HG03045 (cell line): ENCODE results near the gene ACVR1B.

Source experiments
- ATAC-seq: cut with Tn5 transposase; IDR thresholded peaks from one replicate; pipeline ENCODE4 v1.9.1; 2021; ENCODE audit warnings: mild to moderate bottlenecking, moderate library complexity; ENCODE audit not compliant: unreplicated experiment

ACVR1B gene

DNA sequence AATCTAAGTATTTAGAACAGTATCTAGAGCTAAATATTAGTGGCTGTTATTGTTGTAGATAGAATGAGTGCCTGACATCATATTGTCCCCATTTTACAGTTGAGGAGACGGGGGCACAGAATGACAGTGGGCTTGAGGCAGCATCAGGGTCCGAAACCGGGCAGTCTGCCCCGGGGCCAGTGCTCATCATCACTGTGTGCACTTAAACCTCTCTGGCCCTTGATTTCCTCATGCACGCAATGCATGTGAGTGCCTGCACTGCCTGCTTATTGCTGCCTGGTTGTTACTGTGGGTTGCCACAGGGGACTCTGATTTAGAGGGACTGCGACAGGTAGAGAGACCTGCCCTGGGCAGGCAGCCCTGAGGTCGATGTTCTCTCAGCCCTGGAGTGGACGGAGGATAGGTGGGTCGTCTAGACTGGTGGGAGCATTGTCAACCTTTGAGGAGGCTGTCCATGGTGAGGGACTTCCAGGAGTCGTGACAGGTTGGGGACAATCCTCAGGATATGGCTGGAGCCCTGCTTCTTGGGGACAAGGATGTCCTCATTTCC lies 34.4 kb upstream of the ACVR1B start:
- no peak for ATAC-seq

GRCh38 chr12:51917746-51918453 lies 33.6 kb upstream of the ACVR1B start:
- no peak for ATAC-seq

- ATAC-seq, result no peak
Observed at GRCh38 chr12:51920046-51920445, 31.5 kb upstream of the ACVR1B start.

GRCh38 chr12:51921017-51921725 lies 30.3 kb upstream of the ACVR1B start:
- no peak for ATAC-seq

GRCh38 chr12:51922146-51922545 lies 29.4 kb upstream of the ACVR1B start:
- ATAC-seq, result no peak

- no peak for ATAC-seq
Observed at GRCh38 chr12:51922762-51923505, 28.6 kb upstream of the ACVR1B start.

GRCh38 chr12:51923506-51924365 lies 27.8 kb upstream of the ACVR1B start:
- no peak for ATAC-seq

DNA sequence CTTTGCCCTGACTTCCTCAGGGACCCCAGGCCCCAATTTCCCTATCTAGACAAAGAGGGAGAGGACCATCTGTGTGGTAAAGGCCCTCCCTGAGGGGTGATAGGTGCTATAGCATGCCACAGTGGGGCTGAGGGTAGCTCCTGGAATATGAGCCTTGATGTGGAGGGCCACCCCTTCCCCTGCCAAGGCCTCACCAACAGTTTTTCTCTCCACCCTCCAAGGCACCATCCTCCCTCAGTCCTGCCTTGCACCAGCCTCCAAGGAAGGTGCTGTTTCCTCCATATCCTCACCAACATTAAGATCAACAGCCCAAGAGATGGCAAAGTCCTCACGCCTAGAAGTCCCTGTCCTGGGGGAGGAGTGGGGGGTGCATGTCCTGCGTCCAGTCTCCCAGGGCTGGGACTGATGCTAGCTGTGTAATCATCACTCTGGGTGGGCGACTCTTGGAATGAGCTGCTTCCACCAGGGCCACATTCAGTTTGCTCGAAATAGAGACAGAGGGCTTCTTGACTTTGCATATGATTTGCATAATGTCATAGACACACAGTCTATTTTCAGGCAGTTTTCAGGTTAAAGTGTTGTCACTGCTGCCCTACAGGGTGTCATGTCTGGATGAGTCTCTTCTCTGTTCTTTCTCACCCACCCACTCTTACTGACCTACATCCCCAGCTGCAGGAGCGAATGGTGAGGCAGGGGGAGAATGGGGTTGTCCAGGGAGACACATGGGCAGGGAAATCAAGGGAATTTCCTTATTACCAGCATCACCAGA lies 26.8 kb upstream of the ACVR1B start:
- ATAC-seq, result peak; percentile 61

DNA sequence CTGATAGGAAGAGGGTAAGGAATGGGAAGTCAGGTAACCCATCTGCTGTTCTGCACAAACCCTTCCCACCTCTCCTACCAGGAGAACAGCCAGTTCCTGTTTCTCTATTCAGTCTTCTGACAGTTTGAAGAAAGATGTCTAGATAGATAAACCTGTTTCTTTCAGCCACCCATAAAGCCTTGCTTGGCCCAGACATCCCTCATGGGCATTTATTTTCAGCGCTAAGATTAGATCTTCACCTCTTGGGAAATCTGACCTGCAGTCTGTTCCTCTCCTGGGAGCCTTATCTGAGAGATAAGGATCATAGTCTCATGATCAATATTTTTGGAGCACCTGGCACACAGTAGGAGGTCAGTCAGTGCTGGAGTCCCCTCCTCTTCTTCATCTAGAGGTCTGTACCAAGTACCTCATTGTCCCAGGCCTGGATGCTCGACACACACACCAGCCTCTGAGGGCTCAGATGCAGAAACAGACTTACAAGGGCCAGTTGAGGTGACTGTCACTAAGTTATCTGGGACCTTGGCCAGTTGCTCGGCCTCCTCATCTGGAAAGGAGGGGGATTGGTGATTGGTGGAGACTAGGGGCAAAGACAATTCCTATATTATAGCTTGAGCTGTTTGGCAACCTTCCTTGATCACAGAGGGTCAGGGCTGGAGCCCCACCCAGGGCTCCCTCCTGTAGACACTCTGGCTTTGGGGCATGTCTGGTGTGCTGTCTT lies 26.0 kb upstream of the ACVR1B start:
- no peak for ATAC-seq

DNA sequence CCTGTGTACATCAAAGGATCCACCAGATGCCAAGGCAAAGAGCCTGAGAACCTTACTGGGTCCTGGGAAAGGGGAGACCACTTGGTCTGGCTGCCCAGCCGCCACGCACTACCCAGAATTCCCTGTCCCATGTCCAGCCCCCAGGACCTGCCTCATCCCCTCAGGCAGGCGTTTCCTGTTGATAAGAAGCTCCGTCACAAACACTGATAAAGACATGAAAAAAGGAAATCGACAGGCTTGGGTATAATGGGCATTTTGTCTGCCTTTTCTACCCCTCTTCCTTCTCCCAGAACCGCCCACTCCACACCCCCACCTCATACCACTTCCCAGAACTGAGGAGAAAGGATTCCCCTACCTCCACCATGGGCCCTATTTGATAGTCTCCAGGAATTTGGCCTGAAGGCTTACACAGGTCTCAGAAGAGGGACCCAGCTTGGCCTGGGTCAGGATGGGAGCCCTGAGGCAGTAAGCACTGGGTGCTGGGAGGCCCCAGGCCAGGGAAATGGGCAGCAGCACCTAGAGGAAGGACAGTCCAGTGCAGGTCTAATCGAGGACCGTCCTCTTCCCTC lies 25.4 kb upstream of the ACVR1B start:
- ATAC-seq, result no peak

DNA sequence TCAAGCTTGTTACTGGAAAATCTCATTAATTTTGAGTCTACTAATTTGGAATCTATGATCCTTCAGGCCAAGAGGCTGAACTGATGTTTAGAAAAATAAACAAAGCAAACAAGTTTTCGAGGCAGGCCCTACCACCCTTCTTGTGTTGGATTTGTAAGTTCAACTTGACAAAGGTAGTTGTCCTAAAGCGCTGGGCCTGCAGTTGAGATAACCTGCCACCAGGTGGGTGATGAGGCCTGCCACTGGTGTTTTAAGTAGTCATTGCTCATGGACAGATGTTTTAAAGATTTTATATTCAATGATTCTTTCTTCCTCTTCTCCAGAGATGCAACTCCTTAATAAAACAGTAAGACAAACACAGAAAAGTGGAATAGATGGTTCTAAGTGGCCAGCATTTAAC lies 24.8 kb upstream of the ACVR1B start:
- no peak for ATAC-seq

GRCh38 chr12:51932218-51933076 lies 19.1 kb upstream of the ACVR1B start:
- no peak for ATAC-seq

GRCh38 chr12:51934080-51934479 lies 17.4 kb upstream of the ACVR1B start:
- no peak for ATAC-seq

- ATAC-seq, result no peak
Observed at GRCh38 chr12:51937926-51938325, 13.6 kb upstream of the ACVR1B start.

DNA sequence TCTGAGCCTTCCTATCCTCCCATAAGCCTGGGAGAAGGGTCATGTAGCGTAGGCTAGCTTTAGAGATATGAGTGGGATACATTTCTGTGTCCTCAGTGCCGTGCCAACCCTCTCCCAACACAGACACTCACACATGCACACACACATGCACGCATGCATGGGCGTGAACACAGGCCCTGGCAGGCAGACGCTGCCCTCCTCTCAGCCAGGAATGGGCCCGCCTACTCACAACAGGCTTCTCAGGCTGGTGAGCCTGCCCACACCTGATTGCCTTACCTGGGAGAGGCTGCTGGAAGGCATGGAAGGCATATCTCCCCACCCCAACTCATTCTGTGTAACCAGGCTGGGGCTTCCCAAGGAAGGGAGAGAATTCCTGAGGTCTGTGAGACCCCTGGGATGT lies 12.8 kb upstream of the ACVR1B start:
- ATAC-seq, result no peak

GRCh38 chr12:51941011-51941581 lies 10.4 kb upstream of the ACVR1B start:
- ATAC-seq, result no peak

DNA sequence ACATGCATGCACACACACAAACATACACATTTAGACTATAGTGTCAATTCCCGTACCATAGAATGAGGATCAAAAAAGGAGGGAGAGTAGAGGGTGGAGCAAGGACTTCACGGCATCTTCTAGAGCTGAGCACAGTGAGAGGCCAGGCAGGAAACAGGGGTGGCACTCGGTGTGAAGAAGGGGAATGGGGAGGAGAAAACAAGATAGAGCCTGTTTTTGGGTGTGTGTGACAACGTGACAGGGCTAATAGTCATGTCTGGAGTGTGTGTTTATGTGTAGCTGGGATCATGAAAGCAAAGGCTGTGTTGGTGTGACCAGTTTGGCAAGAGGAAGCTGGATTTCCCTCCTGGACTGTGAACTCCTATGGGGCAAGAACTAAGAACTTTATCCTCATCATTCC lies 9.9 kb upstream of the ACVR1B start:
- no peak for ATAC-seq

DNA sequence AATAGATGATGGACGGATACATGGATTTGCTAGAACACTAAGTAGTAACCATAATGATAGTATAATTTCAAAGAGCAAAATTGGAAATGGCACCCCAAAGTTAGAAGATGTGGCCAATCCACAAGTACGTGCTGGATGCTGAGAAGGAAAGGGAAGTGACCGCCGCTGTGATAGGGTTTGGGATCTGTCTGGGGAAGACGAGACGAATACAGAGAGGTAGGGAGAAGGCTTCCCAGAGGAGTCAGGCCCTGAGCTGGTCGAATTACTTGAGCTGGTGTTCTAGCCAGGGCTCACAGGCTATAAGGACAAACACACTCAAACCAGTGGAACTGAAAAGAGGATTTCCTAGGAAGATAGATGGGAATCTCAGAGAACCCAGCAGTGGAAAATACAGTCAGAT lies 9.4 kb upstream of the ACVR1B start:
- no peak for ATAC-seq
